Testis (tissue), 3 donors: ENCODE results near the gene MRPL21. TPM values are rescaled to one million over a fixed set of nuclear protein-coding genes. Genes with fewer than 3 reads are reported as not detected.

Source experiments
- DNase-seq: peaks from one replicate; pipeline ENCODE4 v3.0.0-alpha.2; 2019
- H3K27ac ChIP-seq, 2 donors: fragments of 200-600 bp; sonication (generic); one replicate each; pipeline ENCODE4 v1.5.1; 2019
- H3K27me3 ChIP-seq: fragments of 200-600 bp; sonication (generic); one replicate; pipeline ENCODE4 v1.5.1; 2019
- H3K36me3 ChIP-seq: fragments of 200-600 bp; sonication (generic); one replicate; pipeline ENCODE4 v1.5.1; 2017; ENCODE audit warnings: low read depth; ENCODE audit errors: missing control alignments
- H3K4me1 ChIP-seq: fragments of 200-600 bp; sonication (generic); one replicate; pipeline ENCODE4 v1.5.1; 2019
- H3K4me3 ChIP-seq, 2 donors: fragments of 200-600 bp; sonication (generic); one replicate each; pipeline ENCODE4 v1.5.1; 2017 to 2019
- H3K9me3 ChIP-seq: fragments of 200-600 bp; sonication (generic); one replicate; pipeline ENCODE4 v1.5.1; 2017
- CTCF ChIP-seq, 3 experiments: fragments of 450-650 bp in 2 of 3; fragments of 200-600 bp in 1 of 3; sonication (generic) in 1 of 3; IDR thresholded peaks; one replicate each; pipeline ENCODE4 v1.5.1; 2016 to 2019; ENCODE audit warnings: antibody characterized with exemption in 3 of 3, mild to moderate bottlenecking in 2 of 3, moderate library complexity in 1 of 3
- POLR2A ChIP-seq: fragments of 450-650 bp; IDR thresholded peaks from one replicate; pipeline ENCODE4 v1.6.1; 2017; ENCODE audit warnings: antibody characterized with exemption, mild to moderate bottlenecking, moderate library complexity
- WGBS, 2 donors: methylation state at CpG; one replicate each; pipeline ENCODE4 v1.1.5; 2018; 5-methylcytosine and 5-hydroxymethylcytosine counted together
- intact Hi-C: fragments of 100-400 bp; cut with DNase I; formaldehyde crosslinking; loops from one replicate; pipeline ENCODE4 v1.15.1; 2023; ENCODE audit warnings: low total_unique reads
- polyA plus RNA-seq: library from polyadenylated mRNA; stranded (reverse); fragments of 350-450 nt; fragmentation: Illumina TruSeq; extraction: RNeasy Lipid Tissue Mini Kit (QIAGEN cat#74804); gene quantifications from one replicate; pipeline ENCODE4 v1.2.3, GENCODE V29; 2014; ENCODE audit warnings: low read depth, low replicate concordance; ENCODE audit not compliant: insufficient read depth
- total RNA-seq, 2 donors: library from RNA; depleted of rRNA; stranded (reverse); fragments of >200 nt; gene quantifications; one replicate each; pipeline ENCODE4 v1.2.3, GENCODE V29; 2016

MRPL21 gene
- total and polyA plus RNA-seq, 3 donors from 2014 or later, result 43.2 to 96.2 (median 45.0) TPM

- H3K4me3 ChIP-seq, result no peak overlapping the region
- H3K4me1 ChIP-seq, result peaks cover 20% of the 10 kb centered on the region
- no peaks in the 10 kb centered on the region for H3K36me3 ChIP-seq
- no peak for TF ChIP-seq CTCF (IDR thresholded peaks at IDR 0.05)
- no peak for TF ChIP-seq POLR2A
- H3K27me3 ChIP-seq, result no peaks in the 10 kb centered on the region
- peak overlapping the region; percentile 55 to 75 for H3K27ac ChIP-seq
- no peaks in the 10 kb centered on the region for H3K9me3 ChIP-seq
- intact Hi-C loops, result no loop called here
- WGBS, 2 donors, result 78 to 86% methylated on average over 14 to 17 of the region's 17 CpGs
- no peak for DNase-seq
Observed at GRCh38 chr11:68933605-68934320, 30.1 kb upstream of the MRPL21 start.

- Histone ChIP-seq H3K4me1 (peaks cover 20% of the 10 kb centered on the region), H3K27me3 (no peaks in the 10 kb centered on the region), H3K9me3 (no peaks in the 10 kb centered on the region), H3K4me3 (no peak overlapping the region), H3K36me3 (no peaks in the 10 kb centered on the region), H3K27ac (peak overlapping the region in 1 of 2 donors; percentile 75)
- intact Hi-C loops, result no loop called here
- DNase-seq, result no peak
- 89 to 97% methylated on average over 10 to 24 of the region's 24 CpGs for WGBS, 2 donors
- no peak for TF ChIP-seq POLR2A
- TF ChIP-seq CTCF (IDR thresholded peaks at IDR 0.05), result no peak
Observed at GRCh38 chr11:68932933-68933577, 29.4 kb upstream of the MRPL21 start.

GRCh38 chr11:68932358-68932757 is 28.7 kb upstream of the MRPL21 start:
- TF ChIP-seq POLR2A (no peak), CTCF (IDR thresholded peaks at IDR 0.05) (no peak)
- Histone ChIP-seq H3K4me1 (peaks cover 25% of the 10 kb centered on the region), H3K4me3 (no peak overlapping the region), H3K27ac (no peak overlapping the region), H3K9me3 (no peaks in the 10 kb centered on the region), H3K27me3 (no peaks in the 10 kb centered on the region), H3K36me3 (no peaks in the 10 kb centered on the region)
- intact Hi-C loops, result no loop called here
- 95 to 99% methylated on average over 7 of the region's 7 CpGs for WGBS, 2 donors
- no peak for DNase-seq

- TF ChIP-seq CTCF (IDR thresholded peaks at IDR 0.05) (no peak), POLR2A (no peak)
- WGBS, 2 donors, result 88 to 94% methylated on average over 17 of the region's 17 CpGs
- no peaks in the 10 kb centered on the region for H3K36me3 ChIP-seq
- H3K27me3 ChIP-seq, result no peaks in the 10 kb centered on the region
- no peaks in the 10 kb centered on the region for H3K9me3 ChIP-seq
- H3K27ac ChIP-seq, result no peak overlapping the region
- intact Hi-C loops, result no loop called here
- no peak overlapping the region for H3K4me3 ChIP-seq
- DNase-seq, result no peak
- peaks cover 27% of the 10 kb centered on the region for H3K4me1 ChIP-seq
Observed at GRCh38 chr11:68931911-68932310, 28.3 kb upstream of the MRPL21 start.
